DLD1 (cell line): ENCODE results near the gene COL10A1.
"Not testable (repeated sequence)": the region's sequence is repeated elsewhere in the genome, so short reads cannot be mapped to it uniquely, and the experiment has no call there.

Experiments used
- in situ Hi-C: cut with HindIII; loops from 2 replicates; pipeline ENCODE4 v1.10.0; 2017; ENCODE audit warnings: low sequenced_read_pairs

Gene COL10A1

DNA sequence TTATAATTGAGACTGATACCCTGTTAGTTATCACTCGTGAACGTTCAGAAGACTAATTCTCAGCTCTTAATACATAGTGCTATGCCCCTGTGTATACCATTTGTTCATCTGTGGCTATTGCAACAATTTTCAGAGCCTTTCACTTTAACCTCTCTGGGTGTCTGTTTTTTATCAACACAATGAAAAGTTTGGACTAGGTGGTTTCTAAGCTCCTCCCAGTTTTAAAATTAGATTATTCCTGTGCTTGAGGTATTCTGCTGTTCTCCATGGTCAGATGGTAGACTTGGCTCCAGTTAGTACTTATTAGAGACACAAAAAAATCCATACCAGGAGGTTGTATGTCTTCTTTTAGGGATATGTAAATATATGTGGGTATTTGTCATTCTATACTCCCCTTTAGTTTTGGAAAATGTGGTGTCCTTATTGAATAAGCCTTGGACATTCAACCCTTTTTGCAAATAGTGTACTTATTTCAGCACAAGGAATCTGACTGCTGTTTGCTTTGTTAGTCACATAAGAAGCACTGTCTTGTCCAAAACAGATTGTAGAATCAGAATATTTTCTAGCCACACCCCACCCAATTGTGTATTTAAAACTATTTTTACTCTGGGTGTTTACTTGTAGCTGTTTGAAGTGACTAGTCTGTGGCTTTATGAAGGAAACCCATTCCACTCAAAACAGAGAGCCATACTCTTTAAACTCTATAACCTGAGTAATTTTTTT lies 2.0 kb upstream of the COL10A1 start:
- in situ Hi-C loops = no loop called here

DNA sequence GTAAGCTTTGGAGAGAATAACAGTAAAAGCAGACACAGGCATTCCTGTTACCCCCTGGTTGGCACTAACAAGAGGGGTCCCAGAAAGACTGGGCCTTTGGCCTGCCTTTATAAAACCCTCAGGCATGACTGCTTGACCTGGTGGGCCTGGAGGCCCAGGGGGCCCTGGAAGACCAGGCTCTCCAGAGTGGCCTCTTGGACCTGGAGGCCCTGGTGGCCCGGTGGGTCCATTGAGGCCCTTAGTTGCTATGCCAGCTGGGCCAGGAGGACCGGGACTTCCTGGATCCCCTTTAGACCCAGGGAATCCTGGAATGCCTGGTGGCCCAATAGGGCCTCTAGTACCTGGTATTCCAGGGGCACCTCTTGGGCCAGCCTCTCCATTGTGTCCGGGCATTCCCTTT lies 5.5 kb downstream of the COL10A1 start:
- in situ Hi-C loops = no loop called here

DNA sequence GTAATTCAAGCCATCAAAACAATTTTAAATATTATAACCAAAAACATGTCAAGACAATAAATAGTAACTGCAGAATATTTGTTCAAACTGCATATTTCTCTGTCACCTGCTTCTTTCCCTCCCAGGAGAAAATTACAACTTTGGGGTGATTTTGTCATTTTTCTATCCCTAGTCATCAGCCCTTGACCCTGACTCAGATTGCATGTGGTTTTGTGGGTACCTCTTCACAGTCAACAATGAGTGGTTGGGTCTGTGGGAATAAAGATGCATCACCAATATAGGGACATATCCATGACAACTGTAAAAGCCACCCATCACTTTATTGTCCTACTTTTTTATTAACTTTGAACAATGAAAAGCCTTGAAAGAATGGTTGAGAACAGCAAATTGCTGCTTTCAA lies 7.3 kb downstream of the COL10A1 start:
- in situ Hi-C loops = loop anchor here (10.0 kb wide), 1 partner anchor 134 kb away; no protein-coding TSS in a partner anchor

DNA sequence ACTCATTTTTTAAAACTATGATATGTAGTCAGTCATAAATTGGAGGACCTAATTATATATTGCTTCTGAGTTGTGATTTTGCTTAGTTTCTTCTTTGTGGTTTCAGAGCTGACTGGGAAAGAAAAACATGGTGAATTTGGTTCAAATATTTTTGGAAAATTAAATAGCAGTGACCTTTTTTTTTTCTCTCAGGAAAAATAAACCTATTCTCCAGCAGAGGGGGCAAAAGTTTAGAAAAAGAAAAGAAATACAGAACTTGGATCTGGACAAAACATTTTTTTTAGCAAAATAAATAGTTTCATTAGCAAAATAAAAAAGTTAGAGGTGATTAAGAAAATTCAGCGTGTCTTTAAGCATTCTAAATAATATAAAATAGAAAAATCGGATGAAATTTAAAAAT lies 10.2 kb downstream of the COL10A1 start:
- in situ Hi-C loops = loop anchor here (10.0 kb wide), 1 partner anchor 131 kb away; no protein-coding TSS in a partner anchor

DNA sequence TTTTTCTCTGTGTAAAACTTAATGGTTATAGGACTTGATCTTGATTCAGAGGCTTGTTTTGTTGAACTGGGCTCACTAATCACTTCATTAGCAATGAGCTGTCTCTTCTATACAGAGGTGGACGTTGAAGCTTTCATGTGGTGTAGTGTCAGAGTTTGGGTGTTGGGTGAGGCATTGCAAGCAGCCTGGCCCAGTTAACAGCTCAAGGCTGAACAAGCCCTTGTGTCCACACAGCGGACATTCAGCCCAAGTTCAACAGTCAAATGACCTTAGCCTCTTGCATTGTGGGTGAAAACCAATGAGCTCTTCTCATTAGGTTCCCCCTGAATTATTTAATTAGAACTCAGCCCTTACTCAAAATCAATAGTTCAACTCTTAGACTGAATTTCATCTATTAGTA lies 12.5 kb downstream of the COL10A1 start:
- in situ Hi-C loops = loop anchor here (10.0 kb wide), 1 partner anchor 129 kb away; no protein-coding TSS in a partner anchor

DNA sequence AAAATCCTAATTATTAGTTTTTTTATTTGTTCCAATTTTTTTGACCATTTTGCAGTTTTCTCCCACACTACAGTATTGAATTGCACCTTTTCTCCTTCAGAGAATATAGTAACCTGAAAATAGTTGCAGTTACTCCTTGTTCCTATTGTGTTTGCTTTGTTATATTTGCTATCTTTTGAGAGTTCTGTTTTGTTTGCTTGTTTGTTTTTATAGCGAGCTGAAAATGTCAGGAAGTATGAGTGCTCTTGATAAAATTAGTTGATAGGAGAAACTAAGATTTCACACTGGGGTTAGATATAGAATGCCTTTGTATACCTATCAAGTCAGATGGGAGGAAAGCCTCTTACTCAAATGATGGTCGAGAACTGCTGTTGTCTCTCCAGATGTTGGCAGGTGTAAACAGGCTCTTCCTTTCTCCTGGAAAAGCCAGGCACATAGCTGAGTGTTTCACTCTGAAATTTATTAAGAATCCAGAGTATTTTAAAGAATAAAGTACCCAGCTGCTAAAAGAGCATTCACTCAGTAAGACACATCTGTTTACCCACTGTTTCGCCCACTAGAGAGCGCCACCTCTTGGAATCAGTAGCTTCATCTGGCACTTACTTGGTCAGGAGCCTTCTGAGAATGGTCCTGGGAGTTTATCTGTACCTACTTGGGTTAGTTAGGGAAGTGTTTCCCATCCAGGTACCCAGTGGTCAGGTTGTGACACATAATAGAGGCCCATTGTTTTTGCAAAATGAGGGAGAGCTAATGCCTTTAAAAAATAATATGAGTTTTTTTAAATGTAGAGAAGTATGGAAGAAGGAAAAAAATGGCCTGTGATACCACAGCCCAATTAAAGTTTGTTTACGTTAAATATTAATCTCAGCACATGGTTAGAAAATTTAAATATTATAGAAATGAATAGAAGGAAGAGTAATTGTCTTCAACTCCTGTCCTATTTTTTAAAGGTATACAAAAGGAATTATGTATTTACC lies 14.1 kb downstream of the COL10A1 start:
- in situ Hi-C loops = loop anchor here (10.0 kb wide), 1 partner anchor 127 kb away; no protein-coding TSS in a partner anchor

DNA sequence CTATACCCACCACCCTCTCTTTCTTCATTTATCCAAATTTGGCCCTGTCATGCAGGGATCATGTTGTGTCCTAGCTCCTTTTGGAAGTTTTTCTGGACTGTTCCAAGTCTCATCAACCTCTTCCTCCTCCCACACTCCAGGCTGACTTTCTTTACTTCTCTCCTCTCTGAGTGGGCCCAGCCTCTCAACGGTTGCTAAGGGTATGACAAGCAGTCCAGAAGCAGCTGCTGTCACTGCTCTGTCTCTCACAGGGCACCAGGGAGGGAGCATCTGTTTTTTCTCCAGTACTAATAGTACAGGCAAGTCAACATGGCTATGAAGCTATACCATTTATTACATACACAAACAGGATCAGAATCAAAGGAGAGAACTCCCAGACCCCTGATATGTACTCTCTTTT lies 17.1 kb downstream of the COL10A1 start:
- in situ Hi-C loops = no loop called here

DNA sequence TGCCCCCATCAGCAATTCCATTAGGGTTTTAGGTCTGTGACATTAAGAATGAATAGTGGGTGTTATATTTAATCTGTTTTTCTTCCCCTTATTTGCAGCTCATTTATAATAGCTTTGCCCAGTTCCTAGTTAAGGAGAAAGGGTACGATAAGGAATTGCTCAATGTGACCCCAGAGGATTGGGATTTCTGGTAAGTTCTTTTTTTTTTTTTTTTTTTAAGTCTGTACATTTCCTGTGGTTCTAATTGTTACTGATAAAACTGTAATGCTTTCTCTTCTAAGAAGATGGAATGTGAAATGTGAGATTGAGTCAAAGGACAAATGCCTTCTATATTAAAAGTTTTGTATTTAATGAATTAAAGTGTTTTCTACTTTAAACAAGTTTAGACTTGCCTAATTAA lies 19.8 kb downstream of the COL10A1 start:
- in situ Hi-C loops = no loop called here

DNA sequence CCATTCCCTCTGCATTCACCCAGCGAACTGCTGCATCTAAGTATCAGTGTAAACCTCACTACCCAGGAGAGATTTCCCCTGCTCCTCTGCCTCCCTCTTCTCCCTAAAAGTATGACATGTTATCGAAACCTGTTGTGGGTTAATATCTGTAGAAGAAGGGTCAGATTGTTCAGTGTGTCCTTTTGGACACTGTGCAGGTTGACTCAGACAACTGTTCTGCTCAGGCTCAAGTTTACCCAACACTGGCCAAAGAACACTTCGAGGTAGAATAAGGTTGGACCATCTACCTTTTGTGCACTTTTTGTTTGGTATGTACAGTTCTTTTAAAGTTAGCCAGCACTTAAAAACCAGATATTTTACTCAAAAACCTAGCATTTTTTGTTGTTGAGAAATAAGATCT lies 20.7 kb downstream of the COL10A1 start:
- in situ Hi-C loops = no loop called here

DNA sequence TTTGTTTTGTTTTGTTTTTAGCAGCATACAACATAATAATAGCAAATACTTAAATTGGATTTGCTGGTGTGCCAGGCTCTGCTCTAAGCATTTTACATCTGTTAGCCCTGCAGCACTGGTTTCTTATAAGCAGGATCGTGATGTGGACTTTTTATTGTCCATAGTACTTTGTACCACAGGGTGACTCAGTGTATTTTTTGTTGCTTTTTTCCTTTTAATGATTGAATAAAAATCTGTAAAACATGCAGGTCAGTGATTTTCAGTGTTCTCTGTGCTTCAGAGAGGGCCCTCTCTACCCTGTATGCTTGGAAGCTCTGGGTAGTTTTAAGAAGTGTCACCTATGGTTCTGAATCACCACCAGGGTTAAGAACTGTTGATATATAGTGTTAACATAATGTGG lies 21.3 kb downstream of the COL10A1 start:
- in situ Hi-C loops = no loop called here

DNA sequence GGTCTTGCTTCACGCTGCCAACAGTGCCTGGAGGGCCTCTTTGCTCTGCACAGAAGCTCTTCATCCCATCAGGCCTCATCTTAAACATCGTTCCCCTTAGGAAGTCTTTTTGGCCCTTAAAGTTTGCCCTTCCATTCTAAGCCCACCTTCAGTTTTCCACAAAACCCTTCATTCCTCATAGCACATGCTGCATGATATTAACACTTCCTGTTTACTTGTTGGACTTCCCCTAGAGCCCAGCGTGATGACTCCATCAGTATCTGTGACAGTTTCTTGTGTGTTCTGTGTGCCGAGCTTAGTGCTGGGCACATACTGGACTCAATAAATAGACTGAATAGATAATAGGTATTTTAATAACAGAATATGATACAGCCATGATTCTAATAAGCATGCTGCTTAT lies 23.1 kb downstream of the COL10A1 start:
- in situ Hi-C loops = no loop called here

DNA sequence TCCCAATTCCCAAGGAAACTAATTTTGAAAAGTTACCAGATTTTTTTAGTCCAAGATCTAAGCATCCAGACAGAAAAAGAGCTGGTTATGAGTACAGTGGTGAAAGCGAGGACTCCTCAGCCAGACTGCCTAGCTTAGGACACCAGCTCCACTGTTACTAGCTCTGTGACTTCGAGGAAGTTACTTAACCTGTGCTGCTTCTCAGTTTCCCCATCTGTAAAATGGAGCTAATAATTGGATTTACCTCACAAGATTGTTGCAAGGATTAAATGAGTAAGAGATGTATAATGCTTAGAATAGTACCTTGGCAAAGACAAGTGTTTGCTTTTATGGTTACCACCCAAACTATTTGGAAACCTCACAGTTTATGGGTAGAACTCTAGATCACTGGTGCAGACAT lies 24.1 kb downstream of the COL10A1 start:
- in situ Hi-C loops = no loop called here

DNA sequence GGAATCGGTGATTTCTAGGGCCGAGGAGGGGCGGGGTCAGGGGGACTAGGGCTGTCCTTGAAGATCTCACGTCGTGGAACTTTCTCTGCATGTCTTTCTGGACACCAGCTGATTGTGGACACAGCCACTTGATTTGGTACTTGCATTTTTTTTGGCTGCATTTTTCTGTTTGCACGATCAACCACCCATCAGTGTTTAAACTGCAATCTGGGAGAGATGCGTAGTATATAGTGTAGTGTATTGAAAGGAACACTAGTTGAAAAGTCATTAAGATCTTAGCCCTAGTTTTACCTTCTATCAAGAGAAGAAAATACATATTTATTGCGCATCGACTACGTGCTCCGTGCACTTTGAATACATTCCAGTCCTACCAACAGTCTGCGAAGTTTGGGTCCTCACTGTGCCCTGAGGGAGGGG lies 24.6 kb downstream of the COL10A1 start:
- in situ Hi-C loops = no loop called here

DNA sequence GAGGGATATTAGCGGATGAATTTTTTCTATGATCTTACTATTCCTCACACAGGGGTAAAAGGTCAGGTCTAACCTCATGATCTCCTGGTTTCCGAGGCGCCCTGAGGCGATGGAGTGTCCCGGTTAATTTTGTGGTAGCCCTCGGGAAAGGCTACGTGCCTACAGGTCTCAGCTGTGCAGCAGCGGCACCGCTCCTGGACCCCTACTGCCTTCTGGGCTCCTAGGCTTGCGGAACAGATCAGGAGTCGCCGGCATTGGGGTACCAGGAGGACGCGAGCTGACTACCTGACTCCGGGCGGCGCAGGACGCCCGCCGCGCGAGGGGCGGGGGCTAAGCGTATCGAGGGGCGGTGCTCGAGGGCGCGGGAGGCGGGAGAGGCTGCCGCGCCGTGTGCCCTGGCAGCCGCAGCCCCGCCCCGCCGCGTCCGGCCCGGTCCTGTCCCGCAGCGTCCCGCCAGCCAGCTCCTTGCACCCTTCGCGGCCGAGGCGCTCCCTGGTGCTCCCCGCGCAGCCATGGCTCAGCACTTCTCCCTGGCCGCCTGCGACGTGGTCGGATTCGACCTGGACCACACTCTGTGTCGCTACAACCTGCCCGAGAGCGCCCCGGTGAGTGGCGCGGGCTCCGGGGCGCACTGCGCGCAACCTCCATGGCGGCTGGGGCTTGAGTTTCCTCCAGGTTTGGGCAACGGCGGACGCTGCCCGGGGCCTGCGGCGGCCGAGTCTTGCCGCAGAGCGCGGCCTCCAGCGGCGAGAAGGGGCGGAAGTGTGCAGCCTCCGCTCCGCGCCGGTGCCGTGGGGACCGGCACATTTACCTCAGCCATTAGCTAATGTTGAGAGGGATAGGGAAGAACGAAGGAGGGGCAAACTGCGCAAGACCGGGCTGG lies 25.3 kb downstream of the COL10A1 start, which contains the start of gene NT5DC1:
Gene NT5DC1, plus strand, starts transcription at position 435 of the 883 bp plus-strand sequence. Its CDS starts 78 bp downstream, at position 513.
- in situ Hi-C loops = no loop called here

DNA sequence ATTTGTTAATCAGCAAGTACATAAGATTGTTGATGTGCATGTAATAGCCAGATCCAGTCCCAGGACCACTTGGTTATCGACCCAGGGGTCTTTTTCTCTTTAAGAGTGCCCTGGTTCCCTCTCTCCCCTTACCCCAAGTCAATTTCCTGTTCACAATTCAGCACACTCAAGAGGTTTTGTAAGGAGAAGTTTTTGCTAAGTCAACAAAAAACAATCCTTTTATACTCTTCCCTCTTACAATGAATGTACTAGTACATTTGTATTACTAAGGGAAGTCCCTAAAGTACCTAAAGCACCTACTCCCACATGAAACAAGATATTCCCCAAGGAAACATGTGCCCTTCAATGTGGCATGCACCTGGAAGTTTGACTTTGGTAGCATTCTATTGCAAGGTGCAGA lies 26.9 kb downstream of the COL10A1 start:
- in situ Hi-C loops = no loop called here

DNA sequence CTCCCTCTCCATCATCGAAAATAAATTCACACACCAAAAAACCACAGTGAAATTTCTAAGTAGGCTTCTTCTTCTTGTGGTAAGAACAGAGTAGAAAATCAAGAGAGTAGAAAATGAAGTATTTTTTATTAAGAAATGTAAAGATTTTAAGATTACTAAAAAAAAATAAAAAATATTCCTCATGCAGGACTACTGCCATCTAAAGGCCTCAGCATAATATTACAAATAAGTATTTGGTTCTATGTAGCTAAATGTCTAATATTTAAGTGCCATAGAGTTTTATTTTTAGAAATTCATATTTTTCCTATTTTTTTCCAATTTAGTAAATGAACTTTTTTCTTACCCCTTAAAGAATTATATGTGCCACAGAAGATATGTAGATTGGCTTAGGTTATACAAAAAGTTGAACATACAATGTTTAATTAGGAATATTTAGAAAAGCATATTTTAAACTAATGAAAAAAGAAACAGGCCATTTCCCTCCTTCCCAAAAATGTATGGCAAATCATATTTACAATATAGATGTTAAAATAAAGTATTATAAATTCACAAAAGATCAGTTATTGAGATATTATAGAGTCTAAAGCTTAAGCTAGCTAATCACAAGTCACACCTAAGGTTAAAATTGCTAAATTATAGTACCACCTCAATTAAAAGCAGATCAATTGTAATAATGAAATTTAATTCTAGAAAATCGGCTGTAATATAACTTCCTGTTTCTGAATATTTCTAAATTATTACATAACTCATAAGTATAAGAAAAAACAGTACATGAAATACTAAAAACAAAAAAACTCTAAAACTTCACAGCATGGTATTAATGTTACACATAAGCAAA lies 28.7 kb downstream of the COL10A1 start:
- in situ Hi-C loops = no loop called here

DNA sequence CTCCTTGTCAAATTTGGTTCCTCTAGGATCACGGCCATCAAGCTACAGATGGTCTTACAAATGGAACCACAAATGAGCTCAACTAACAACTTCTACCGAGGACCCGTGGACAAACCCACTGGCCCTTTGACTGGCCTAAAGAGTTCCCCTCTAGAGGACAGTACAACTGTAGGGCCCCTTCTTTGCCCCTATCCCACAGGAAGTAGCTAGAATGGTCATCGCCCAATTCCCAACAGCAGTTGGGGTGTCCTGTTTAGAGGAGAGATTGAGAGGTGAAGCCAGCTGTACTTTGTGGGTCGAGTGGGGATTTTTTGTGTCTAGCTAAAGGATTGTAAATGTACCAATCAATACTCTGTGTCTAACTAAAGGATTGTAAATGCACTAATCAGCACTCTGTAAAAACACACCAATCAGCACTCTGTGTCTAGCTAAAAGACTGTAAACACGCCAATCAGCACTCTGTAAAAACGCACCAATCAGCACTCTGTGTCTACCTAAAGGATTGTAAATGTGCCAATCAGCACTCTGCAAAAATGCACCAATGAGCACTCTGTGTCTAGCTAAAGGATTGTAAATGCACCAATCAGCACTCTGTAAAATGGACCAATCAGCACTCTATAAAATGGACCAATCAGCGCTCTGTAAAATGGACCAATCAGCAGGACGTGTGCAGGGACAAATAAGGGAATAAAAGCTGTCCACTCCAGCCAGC lies 29.7 kb downstream of the COL10A1 start:
- in situ Hi-C loops = not testable (repeated sequence)

DNA sequence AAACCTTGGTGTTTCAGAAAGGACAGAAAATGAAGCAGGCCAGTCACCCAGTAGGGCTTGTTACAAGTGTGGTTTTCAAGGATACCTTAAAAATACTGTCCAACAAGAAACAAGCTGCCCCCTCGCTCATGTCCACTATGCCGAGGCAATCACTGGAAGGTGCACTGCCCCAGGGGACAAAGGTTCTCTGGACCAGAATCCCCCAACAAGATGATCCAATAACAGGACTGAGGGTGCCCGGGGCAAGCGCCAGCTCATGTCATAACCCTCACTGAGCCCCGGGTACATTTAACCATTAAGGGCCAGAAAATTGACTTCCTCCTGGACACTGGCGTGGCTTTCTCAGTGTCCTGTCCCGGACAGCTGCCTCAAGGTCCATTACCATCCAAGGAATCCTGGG lies 31.9 kb downstream of the COL10A1 start:
- in situ Hi-C loops = no loop called here

DNA sequence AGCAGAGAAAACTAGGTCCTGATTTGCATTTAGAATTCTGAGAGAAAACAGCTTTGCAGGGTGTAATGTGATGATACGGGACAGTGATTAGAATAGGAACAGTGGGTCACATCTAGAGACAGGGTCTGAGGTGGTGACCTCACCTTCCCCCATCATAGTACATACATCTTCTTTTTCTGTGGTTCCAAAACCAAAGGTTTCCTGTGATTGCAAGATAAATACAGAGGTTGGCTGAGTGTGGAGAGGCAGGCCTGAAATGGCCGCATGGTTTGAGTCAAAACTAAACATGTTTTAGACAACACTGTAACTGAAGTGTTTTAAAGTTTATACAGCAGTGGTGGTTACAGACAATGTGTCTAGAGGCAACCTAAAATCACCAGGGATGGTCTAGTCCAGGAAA lies 35.7 kb downstream of the COL10A1 start:
- in situ Hi-C loops = no loop called here
